Kidney epithelial cell (primary cell): Measurements from ENCODE around the gene LDLRAD2. TPM values are rescaled to one million over a fixed set of nuclear protein-coding genes. Genes with fewer than 3 reads are reported as not detected.

ENCODE experiments used
- DNase-seq: peaks from one replicate; pipeline ENCODE4 v3.0.0-alpha.2; 2010; ENCODE audit warnings: low read depth
- H3K27me3 ChIP-seq: 2 replicates; pipeline ENCODE4 v1.6.0; 2011; ENCODE audit warnings: low read length; ENCODE audit not compliant: control insufficient read depth, insufficient read depth
- H3K36me3 ChIP-seq: 2 replicates; pipeline ENCODE4 v1.5.1; 2011; ENCODE audit warnings: low read length; ENCODE audit not compliant: control insufficient read depth, insufficient read depth
- H3K4me3 ChIP-seq: 2 replicates; pipeline ENCODE4 v1.5.1; 2011; ENCODE audit warnings: low read depth, mild to moderate bottlenecking, control low read depth, low read length
- total RNA-seq: library from RNA; depleted of rRNA; stranded (reverse); fragments of >200 nt; gene quantifications from 2 replicates; pipeline ENCODE4 v1.2.3, GENCODE V29; 2015
- TF ChIP-seq, protein P1 (sequence below): IDR thresholded peaks from 2 replicates; pipeline ENCODE4 v1.5.1; 2011; ENCODE audit warnings: mild to moderate bottlenecking, moderate library complexity, low read length, control low read depth, inconsistent platforms; ENCODE audit not compliant: insufficient read depth, poor library complexity, severe bottlenecking

LDLRAD2 gene
- total RNA-seq, 1 donor from 2014 or later: not detected

DNA sequence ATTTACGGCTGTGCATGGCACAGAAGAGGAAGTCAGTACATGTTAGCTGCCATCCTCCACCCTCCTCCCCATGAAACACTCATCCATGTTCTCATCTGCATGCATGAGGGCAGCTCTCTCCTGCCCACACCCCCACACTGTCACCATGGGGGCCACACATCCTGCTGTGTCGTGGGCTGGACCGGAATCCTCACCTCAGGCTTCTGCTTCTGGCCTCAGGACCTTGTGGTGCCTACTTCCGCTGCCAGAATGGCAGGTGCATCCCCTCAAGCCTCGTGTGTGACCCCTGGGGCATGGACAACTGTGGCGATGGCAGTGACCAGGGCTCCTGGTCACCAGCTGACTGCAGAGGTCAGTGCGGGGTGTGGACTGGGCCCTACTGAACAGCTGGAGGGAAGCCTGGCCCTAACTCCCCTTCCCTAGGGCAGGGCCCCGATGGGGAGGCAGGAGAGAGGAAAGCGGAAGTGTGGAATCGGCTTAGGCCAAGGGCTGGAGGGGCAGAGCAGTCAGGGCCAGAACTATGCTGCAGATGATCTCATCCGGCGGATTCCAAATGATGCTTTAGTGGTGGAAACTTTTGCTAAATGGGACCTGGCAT, 3.8 kb downstream of the LDLRAD2 start:
- Histone ChIP-seq H3K36me3 (no peaks in the 10 kb centered on the region), H3K4me3 (no peak overlapping the region), H3K27me3 (no peaks in the 10 kb centered on the region)
- TF ChIP-seq, protein P1, sequence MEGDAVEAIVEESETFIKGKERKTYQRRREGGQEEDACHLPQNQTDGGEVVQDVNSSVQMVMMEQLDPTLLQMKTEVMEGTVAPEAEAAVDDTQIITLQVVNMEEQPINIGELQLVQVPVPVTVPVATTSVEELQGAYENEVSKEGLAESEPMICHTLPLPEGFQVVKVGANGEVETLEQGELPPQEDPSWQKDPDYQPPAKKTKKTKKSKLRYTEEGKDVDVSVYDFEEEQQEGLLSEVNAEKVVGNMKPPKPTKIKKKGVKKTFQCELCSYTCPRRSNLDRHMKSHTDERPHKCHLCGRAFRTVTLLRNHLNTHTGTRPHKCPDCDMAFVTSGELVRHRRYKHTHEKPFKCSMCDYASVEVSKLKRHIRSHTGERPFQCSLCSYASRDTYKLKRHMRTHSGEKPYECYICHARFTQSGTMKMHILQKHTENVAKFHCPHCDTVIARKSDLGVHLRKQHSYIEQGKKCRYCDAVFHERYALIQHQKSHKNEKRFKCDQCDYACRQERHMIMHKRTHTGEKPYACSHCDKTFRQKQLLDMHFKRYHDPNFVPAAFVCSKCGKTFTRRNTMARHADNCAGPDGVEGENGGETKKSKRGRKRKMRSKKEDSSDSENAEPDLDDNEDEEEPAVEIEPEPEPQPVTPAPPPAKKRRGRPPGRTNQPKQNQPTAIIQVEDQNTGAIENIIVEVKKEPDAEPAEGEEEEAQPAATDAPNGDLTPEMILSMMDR: no peak
- no peak for DNase-seq

DNA sequence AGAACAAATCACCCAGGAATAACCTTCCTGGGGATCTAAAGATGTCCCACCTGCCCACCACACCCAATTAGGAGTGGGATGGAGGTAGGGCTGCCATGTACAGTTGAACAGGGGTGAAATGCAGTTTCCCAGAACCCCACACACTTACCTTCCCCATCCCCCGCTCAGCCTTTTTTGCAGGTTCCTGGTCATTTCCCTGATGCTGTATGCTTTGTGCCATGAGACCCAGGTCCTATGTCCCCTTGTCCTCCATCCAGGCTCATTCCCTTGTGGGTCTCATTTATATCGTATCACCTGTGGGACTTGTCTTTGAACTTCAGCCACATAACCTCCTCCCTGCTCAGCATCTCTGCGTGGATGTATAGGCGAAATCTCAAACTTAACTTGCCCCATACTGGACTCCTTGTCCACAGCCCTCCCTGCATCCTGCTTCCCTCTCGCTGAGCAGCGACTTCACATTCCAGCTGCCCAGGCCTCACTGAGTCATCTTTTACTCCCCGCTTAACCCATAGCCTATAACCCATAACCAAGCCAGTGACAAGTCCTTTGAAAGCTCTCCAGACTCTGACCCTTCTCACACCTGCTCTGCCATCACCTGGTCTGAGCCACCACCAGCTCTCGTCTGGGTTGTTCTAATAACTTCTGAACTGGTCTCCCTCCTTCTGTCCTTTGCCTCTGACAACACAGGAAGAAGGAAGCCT, 4.7 kb downstream of the LDLRAD2 start:
- H3K4me3 ChIP-seq: no peak overlapping the region
- H3K27me3 ChIP-seq: no peaks in the 10 kb centered on the region
- TF ChIP-seq, protein P1: no peak
- peak; percentile 71 for DNase-seq
- no peaks in the 10 kb centered on the region for H3K36me3 ChIP-seq

DNA sequence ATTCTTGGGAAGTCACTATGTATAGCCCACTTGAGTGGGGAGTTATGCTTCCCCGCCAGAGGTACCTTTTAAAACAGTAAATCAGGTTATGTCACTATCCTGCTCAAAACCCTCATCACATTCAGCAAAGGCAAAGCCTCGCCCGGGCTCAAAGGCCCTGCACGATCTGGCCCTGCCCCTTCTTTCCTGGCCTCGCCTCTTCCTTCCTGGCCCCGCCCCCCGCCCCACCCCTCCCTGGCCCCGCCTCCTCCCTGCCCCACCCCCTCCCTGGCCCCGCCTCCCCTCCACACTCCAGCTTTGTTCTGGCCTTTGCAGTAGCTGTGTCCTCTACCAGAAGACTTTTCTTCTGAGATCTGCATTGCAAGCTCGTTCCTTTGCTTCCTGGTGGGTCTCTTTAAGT, 6.6 kb downstream of the LDLRAD2 start:
- TF ChIP-seq, protein P1: no peak
- no peak for DNase-seq

DNA sequence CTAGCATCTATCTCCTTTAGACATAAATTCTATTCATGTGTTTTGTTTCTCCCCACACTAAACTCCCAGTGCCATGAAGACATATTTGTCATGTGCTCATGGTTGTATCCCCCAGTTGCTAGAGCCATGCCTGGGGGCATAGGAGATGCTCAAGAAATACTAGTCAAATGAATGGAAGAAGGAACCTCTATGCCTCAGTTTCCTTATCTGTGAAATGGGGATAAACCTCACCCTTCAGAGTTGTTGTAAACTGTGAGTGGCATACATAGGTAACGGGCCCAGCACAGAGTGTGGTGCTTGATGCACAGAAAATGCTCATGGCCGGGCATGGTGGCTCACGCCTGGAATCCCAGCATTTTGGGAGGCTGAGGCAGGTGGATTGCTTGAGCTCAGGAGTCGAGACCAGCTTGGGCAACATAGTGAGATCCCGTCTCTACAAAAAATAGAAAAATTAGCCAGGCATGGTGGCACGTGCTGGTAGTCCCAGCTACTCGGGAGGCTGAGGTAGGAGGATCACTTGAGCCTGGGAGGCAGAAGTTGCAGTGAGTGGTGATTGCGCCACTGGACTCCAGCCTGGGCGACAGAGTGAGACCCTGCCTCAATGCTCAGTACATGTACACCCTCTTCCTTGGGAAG, 8.7 kb downstream of the LDLRAD2 start:
- Histone ChIP-seq H3K4me3 (no peak overlapping the region), H3K27me3 (no peaks in the 10 kb centered on the region), H3K36me3 (peaks cover 4% of the 10 kb centered on the region)
- DNase-seq: no peak
- TF ChIP-seq, protein P1: no peak

More for the DNA sequence above, 6.6 kb downstream of the LDLRAD2 start:
- Histone ChIP-seq H3K27me3 (no peaks in the 10 kb centered on the region), H3K4me3 (no peak overlapping the region), H3K36me3 (peaks cover 1% of the 10 kb centered on the region)

DNA sequence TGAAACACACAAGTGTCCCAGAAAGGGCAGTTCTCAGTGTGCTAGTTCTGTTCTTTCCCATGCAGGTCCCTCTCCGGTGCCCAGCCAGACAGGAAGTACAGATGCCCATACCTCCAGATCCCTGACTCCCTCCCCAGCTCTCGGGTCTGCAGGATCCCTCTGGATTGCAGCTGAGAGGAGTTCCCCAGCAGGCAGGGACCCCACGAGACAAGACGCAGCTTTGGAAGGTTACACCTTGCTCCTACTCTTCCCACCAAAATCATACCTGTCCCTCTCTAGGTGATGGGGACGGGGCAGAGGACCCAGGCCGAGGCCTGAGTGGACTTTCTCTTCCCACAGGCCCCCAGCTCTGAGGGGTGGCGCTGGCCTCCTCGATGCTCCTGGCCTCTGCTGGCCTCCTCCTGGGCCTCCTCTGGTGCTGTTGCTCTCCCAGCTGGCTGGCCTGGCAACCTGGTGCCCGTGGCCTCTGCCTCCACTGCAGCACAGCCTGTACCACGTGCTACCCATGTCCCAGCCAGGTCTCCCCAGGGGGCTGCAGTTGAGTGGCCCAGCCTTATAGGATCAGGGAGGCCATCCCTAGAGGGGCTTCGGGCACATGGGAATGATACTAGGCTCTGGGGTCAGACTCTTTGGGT, 9.4 kb downstream of the LDLRAD2 start:
- DNase-seq: no peak
- Histone ChIP-seq H3K36me3 (peaks cover 4% of the 10 kb centered on the region), H3K4me3 (no peak overlapping the region), H3K27me3 (no peaks in the 10 kb centered on the region)
- TF ChIP-seq, protein P1: no peak
